Coronary artery (tissue), 2 donors: ENCODE data around the gene ZDHHC12.

Experiments
- DNase-seq: peaks from one replicate; pipeline ENCODE4 v3.0.0-alpha.2; 2017; ENCODE audit warnings: low spot score
- H3K27ac ChIP-seq, 2 donors: fragments of 200-600 bp; sonication (generic); one replicate each; pipeline ENCODE4 v1.5.1; 2016 to 2019
- H3K4me3 ChIP-seq: fragments of 200-600 bp; sonication (generic); 2 replicates; pipeline ENCODE4 v1.5.1; 2016; ENCODE audit warnings: mild to moderate bottlenecking, moderate library complexity
- CTCF ChIP-seq: fragments of 200-600 bp; sonication (generic); IDR thresholded peaks from one replicate; pipeline ENCODE4 v1.5.1; 2019; ENCODE audit warnings: antibody characterized with exemption

Gene ZDHHC12

GRCh38 chr9:128716581-128717254 lies 7.2 kb downstream of the ZDHHC12 start:
- TF ChIP-seq CTCF, result no peak
- no peak for DNase-seq

DNA sequence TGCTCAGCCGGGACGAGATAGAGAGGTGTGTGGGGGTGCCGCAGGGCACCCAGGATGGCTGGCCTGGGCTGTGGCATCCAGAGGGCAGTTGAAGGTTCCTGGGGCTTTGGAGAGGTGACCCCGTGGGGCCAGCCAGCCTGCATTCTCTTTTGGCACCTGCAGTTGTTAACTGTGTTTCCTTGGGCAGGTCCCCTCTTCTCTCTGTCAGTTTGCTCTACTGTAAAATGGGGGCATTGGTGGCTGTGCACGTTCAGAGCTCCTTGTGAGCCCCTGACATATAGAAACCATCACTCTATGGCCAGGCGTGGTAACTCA lies 8.5 kb downstream of the ZDHHC12 start:
- peak; percentile 17 for DNase-seq
- no peak for TF ChIP-seq CTCF
- Histone ChIP-seq H3K4me3 (no peak overlapping the region), H3K27ac (no peak overlapping the region)

More at GRCh38 chr9:128716581-128717254, 7.2 kb downstream of the ZDHHC12 start:
- Histone ChIP-seq H3K27ac (no peak overlapping the region), H3K4me3 (no peak overlapping the region)

DNA sequence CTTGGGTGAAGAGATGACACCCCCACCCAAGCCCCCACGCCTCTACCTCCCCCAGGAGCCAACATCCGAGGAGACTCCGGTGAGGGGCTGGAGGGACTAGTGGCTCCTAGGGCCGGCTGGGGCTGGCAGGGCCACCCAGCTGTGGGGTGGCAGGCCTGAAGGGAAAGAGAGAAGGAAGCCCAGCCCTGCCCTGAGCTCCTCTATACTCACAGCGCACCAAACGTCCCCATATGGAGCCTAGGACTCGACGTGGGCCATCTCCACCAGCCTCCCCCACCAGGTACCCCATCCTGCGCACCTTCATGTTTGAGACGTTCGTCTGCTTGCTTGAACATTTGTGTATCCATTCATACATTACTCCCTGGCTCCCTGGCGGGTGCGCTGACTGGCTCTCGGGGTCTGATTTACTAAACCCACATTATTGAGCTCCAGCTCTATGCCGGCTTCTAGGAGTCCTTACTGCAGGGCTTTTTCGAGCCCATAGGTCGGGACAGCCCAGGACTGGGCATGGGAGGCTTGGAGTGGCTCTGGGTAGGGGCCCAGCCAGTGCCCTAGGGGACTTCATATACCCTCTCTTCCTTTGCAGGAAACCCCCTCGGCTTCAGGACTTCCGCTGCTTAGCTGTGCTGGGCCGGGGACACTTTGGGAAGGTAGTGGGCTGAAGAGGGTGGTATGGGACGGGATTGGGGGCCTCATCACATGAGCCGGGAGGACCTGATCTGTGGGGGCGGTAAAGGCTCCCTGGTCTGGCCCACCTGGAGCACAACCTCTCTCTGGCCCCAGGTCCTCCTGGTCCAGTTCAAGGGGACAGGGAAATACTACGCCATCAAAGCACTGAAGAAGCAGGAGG lies 9.1 kb downstream of the ZDHHC12 start:
- no peak overlapping the region for H3K4me3 ChIP-seq
- TF ChIP-seq CTCF, result no peak
- no peak overlapping the region for H3K27ac ChIP-seq
- peak; percentile 43 for DNase-seq

DNA sequence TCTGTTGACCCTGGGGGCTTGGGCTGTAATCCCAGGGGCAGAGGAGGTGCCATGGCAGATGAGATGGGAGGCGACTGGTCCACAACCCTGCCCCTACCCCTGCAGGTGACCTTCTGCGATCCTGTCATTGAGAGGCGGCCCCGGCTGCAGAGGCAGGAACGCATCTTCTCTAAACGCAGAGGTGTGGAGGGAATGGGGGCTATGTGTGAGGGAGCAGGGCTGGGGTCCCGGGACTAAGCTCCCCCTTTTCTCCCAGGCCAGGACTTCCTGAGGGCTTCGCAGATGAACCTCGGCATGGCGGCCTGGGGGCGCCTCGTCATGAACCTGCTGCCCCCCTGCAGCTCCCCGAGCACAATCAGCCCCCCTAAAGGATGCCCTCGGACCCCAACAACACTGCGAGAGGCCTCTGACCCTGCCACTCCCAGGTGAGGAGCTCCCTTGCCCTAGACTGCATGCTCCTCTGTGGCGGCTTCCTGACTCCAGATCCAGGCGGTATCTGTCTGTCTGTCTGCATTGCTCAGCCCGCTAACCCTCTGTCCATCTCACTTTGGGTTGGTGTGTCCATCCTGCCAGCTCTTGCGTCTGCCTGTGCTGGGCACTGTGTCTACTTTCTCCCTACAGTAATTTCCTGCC lies 9.9 kb downstream of the ZDHHC12 start:
- Histone ChIP-seq H3K27ac (no peak overlapping the region), H3K4me3 (no peak overlapping the region)
- no peak for TF ChIP-seq CTCF
- DNase-seq, result peak; percentile 59

- Histone ChIP-seq H3K27ac (no peak overlapping the region), H3K4me3 (no peak overlapping the region)
- DNase-seq, result peak; percentile 69
- TF ChIP-seq CTCF, result no peak
Measured at GRCh38 chr9:128713411-128713780, 10.5 kb downstream of the ZDHHC12 start.

- no peak overlapping the region for H3K27ac ChIP-seq
- peak; percentile 66 for DNase-seq
- H3K4me3 ChIP-seq, result no peak overlapping the region
- no peak for TF ChIP-seq CTCF
Measured at GRCh38 chr9:128712451-128713410, 11.2 kb downstream of the ZDHHC12 start.
